Tibial nerve (tissue), 3 donors: ENCODE results near the gene PREX1.

Experiments
- CTCF ChIP-seq, 5 experiments: fragments of 200-600 bp in 3 of 5; fragments of 450-650 bp in 2 of 5; sonication (generic) in 3 of 5; IDR thresholded peaks; one replicate each; pipeline ENCODE4 v1.5.1; 2016 to 2019; ENCODE audit warnings: antibody characterized with exemption in 5 of 5, mild to moderate bottlenecking in 3 of 5, moderate library complexity in 2 of 5
- POLR2A ChIP-seq, 2 donors: fragments of 450-650 bp; IDR thresholded peaks; one replicate each; pipeline ENCODE4 v1.6.1; 2017; ENCODE audit warnings: antibody characterized with exemption in 2 of 2, mild to moderate bottlenecking in 2 of 2, moderate library complexity in 2 of 2

GRCh38 chr20:48658198-48658476 is 169.7 kb downstream of the PREX1 start:
- no peak for TF ChIP-seq POLR2A (IDR thresholded peaks at IDR 0.05)
- TF ChIP-seq CTCF (IDR thresholded peaks at IDR 0.05): no peak
